K562 (cell line): ENCODE data around the gene PRKCE. TPM values are rescaled to one million over a fixed set of nuclear protein-coding genes. Genes with fewer than 3 reads are reported as not detected.

ENCODE experiments used
- ASH1L ChIP-seq: fragments of 450-650 bp; IDR thresholded peaks from 2 replicates; pipeline ENCODE4 v1.6.1; 2018; ENCODE audit warnings: borderline replicate concordance, mild to moderate bottlenecking, low read depth; ENCODE audit not compliant: partially characterized antibody
- CREB5 ChIP-seq: fragments of 250-450 bp; sonication (Bioruptor Pico); IDR thresholded peaks from 2 replicates; pipeline ENCODE4 v1.5.0; 2020; ENCODE audit warnings: mild to moderate bottlenecking
- HDGF ChIP-seq: fragments of 450-650 bp; IDR thresholded peaks from 2 replicates; pipeline ENCODE4 v1.6.1; 2016
- KAT2B ChIP-seq: IDR thresholded peaks from one replicate; pipeline ENCODE4 v1.6.1; 2012; ENCODE audit warnings: low read depth, mild to moderate bottlenecking, control low read depth, inconsistent platforms, low read length, moderate library complexity
- NR4A1 ChIP-seq, 2 experiments: fragments of 250-450 bp in 1 of 2; fragments of 450-650 bp in 1 of 2; sonication (Bioruptor Pico) in 1 of 2; IDR thresholded peaks; 2 replicates each; pipeline versions ENCODE4 v1.4.0 to v1.6.1; 2016 to 2020; ENCODE audit warnings: mild to moderate bottlenecking in 2 of 2, missing compliant biosample characterization in 1 of 2, missing genetic modification characterization in 1 of 2, moderate library complexity in 1 of 2
- ZNF121 ChIP-seq: sonication (generic); formaldehyde crosslinking; conservative IDR thresholded peaks from 2 replicates; pipeline ENCODE4 v1.8.0; 2022; ENCODE audit warnings: missing genetic modification reagents
- ZNF239 ChIP-seq: fragments of 250-450 bp; sonication (Bioruptor Pico); IDR thresholded peaks from 2 replicates; pipeline ENCODE4 v1.4.0; 2020; ENCODE audit warnings: mild to moderate bottlenecking
- ZNF449 ChIP-seq: fragments of 250-450 bp; sonication (Bioruptor Pico); IDR thresholded peaks from 2 replicates; pipeline ENCODE4 v1.8.0; 2022; ENCODE audit warnings: moderate library complexity, mild to moderate bottlenecking, inconsistent platforms
- polyA plus RNA-seq, 8 experiments: library from polyadenylated mRNA; depleted of rRNA in 4 of 8; stranded (reverse) in 5 of 8; unstranded in 3 of 8; fragments of >200 nt; fragmentation: Nextera tagmentation in 2 of 8; fragmentation: Illumina TruSeq in 1 of 8; extraction: Ambion mirVana in 2 of 8; extraction: Trizol in 1 of 8; gene quantifications; 2 replicates each; pipeline versions ENCODE4 v1.2.1 to v1.2.3, GENCODE V29; 2011 to 2014; ENCODE audit warnings: inconsistent platforms in 1 of 8, missing spikeins in 1 of 8
- total RNA-seq, 7 experiments: library from RNA; depleted of rRNA in 6 of 7; stranded (reverse); fragments of >200 nt in 6 of 7; fragmentation: Illumina TruSeq in 2 of 7; extraction: Trizol in 2 of 7; gene quantifications; 2 replicates each; pipeline versions ENCODE4 v1.2.1 to v1.2.3, GENCODE V29; 2011 to 2021; ENCODE audit warnings: low replicate concordance in 1 of 7
- TF ChIP-seq, protein P1 (sequence below): fragments of 250-450 bp; sonication (Bioruptor Pico); IDR thresholded peaks from 2 replicates; pipeline ENCODE4 v1.8.0; 2021; ENCODE audit warnings: borderline replicate concordance, mild to moderate bottlenecking, moderate library complexity; ENCODE audit not compliant: poor library complexity, severe bottlenecking

PRKCE gene
- total and polyA plus RNA-seq, 9 of the 15 experiments (the other 6 are each of a cell fraction or from before 2014, with no cell fraction given), result 0.06 to 1.0 (median 0.22) TPM; not detected in 1

DNA sequence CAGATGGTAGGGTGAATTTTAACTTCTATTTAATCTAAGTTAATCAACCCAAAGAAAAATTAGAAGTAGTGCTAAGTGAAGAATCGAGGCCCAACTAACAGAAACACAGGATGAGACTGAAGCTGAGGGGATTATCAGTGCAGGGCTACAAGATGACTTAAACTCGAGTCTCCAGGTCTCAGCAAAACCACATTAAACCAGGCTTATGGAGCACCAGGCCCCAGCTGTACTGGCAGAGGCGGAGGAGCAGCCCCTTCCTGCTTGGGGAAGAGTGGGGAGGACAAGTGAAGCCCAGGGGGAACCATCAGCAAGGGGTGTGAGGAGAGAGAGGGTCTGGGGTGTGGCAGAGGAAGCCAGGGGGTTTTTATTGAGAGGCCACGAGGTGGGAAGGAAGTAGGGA, 509.8 kb downstream of the PRKCE start (continued):
- TF ChIP-seq HDGF (no peak), CREB5 (CRISPR knock-in tag) (no peak), ZNF239 (CRISPR knock-in tag) (no peak), ZNF449 (CRISPR knock-in tag) (no peak), ZNF121 (CRISPR knock-in tag) (no peak), NR4A1 (CRISPR knock-in tag; IDR thresholded peaks at IDR 0.05) (no peak), NR4A1 (tag; IDR thresholded peaks at IDR 0.05) (no peak), KAT2B (no peak), ASH1L (no peak)
- TF ChIP-seq, protein P1, sequence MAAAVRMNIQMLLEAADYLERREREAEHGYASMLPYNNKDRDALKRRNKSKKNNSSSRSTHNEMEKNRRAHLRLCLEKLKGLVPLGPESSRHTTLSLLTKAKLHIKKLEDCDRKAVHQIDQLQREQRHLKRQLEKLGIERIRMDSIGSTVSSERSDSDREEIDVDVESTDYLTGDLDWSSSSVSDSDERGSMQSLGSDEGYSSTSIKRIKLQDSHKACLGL (CRISPR knock-in tag), result no peak
